ENCODE data around the gene MED9.
"Not testable (repeated sequence)": the region's sequence is repeated elsewhere in the genome, so short reads cannot be mapped to it uniquely, and the experiment has no call there.

Gene MED9

GRCh38 chr17:17456251-17456650 lies 20.5 kb upstream of the MED9 start:
- no peak for DNase-seq

- no peak for DNase-seq
Observed at GRCh38 chr17:17457680-17458079, 19.1 kb upstream of the MED9 start.

- DNase-seq = no peak
Observed at GRCh38 chr17:17460038-17460437, 16.8 kb upstream of the MED9 start.

- DNase-seq = no peak
Observed at GRCh38 chr17:17462048-17462824, 14.6 kb upstream of the MED9 start.

GRCh38 chr17:17463821-17464220 lies 13.0 kb upstream of the MED9 start:
- no peak for DNase-seq

GRCh38 chr17:17465878-17466277 lies 10.9 kb upstream of the MED9 start:
- DNase-seq = not testable (repeated sequence)

GRCh38 chr17:17466511-17466910 lies 10.3 kb upstream of the MED9 start:
- DNase-seq = no peak

GRCh38 chr17:17467016-17467415 lies 9.8 kb upstream of the MED9 start:
- no peak for DNase-seq

- DNase-seq = no peak
Observed at GRCh38 chr17:17467720-17468119, 9.1 kb upstream of the MED9 start.

GRCh38 chr17:17468217-17469010 lies 8.4 kb upstream of the MED9 start:
- no peak for DNase-seq

GRCh38 chr17:17469358-17469757 lies 7.4 kb upstream of the MED9 start:
- no peak for DNase-seq

- DNase-seq = no peak
Observed at GRCh38 chr17:17469996-17470395, 6.8 kb upstream of the MED9 start.

- DNase-seq = no peak
Observed at GRCh38 chr17:17472333-17472920, 4.4 kb upstream of the MED9 start.

GRCh38 chr17:17474341-17474740 lies 2.5 kb upstream of the MED9 start:
- DNase-seq = no peak

- DNase-seq = no peak
Observed at GRCh38 chr17:17479209-17479608, 2.4 kb downstream of the MED9 start.

- DNase-seq = no peak
Observed at GRCh38 chr17:17480593-17481148, 3.9 kb downstream of the MED9 start.

- no peak for DNase-seq
Observed at GRCh38 chr17:17481860-17482259, 5.1 kb downstream of the MED9 start.

- peak; percentile 20 for DNase-seq
Observed at GRCh38 chr17:17484451-17484899, 7.7 kb downstream of the MED9 start.

GRCh38 chr17:17485420-17485819 lies 8.6 kb downstream of the MED9 start:
- no peak for DNase-seq

- DNase-seq = not testable (repeated sequence)
Observed at GRCh38 chr17:17486416-17486815, 9.6 kb downstream of the MED9 start.

GRCh38 chr17:17487998-17488397 lies 11.2 kb downstream of the MED9 start:
- DNase-seq = no peak

- DNase-seq = no peak
Observed at GRCh38 chr17:17491031-17491471, 14.3 kb downstream of the MED9 start.

- DNase-seq = no peak
Observed at GRCh38 chr17:17491546-17491988, 14.8 kb downstream of the MED9 start.

All from stimulated activated CD4-positive, alpha-beta T cell treated with anti-CD3 and anti-CD28 coated beads, Interleukin-12 subunit alpha, Interleukin-12 subunit beta, amount 100 ng/mL, for 4 hours (primary cell).